ENCODE data around the gene DERL2. TPM values are rescaled to one million over a fixed set of nuclear protein-coding genes. Genes with fewer than 3 reads are reported as not detected.

DERL2 gene
- total and polyA plus RNA-seq, 9 of the 15 experiments (the other 6 are each of a cell fraction or from before 2014, with no cell fraction given), result 11.5 to 105 (median 30.7) TPM

- no peak for TF ChIP-seq REST (IDR thresholded peaks at IDR 0.05; ENCODE audit: borderline replicate concordance)
- no peak for TF ChIP-seq REST (CRISPR knock-in tag; IDR thresholded peaks at IDR 0.05; ENCODE audit: low read depth)
- TF ChIP-seq ZNF76 (CRISPR knock-in tag; IDR thresholded peaks at IDR 0.05; ENCODE audit: borderline replicate concordance), result no peak
- TF ChIP-seq DEAF1 (CRISPR knock-in tag; IDR thresholded peaks at IDR 0.05), result no peak
- no peak for TF ChIP-seq BRCA1 (IDR thresholded peaks at IDR 0.05)
- no peak for TF ChIP-seq BRCA1 (CRISPR knock-in tag; IDR thresholded peaks at IDR 0.05)
- no peak for TF ChIP-seq NUFIP1 (IDR thresholded peaks at IDR 0.05; ENCODE audit: partially characterized antibody)
- TF ChIP-seq CBFA2T3 (IDR thresholded peaks at IDR 0.05), result no peak
- TF ChIP-seq TCFL5 (CRISPR knock-in tag; conservative IDR thresholded peaks at IDR 0.05), result no peak
- TF ChIP-seq RHOXF2B (CRISPR knock-in tag; conservative IDR thresholded peaks at IDR 0.05), result no peak
- no peak for TF ChIP-seq KAT7 (CRISPR knock-in tag; IDR thresholded peaks at IDR 0.05; ENCODE audit: borderline replicate concordance)
- no peak for TF ChIP-seq MCM2 (IDR thresholded peaks at IDR 0.05; ENCODE audit: low read depth)
- TF ChIP-seq TFAP4 (CRISPR knock-in tag; IDR thresholded peaks at IDR 0.05; ENCODE audit: borderline replicate concordance), result no peak
- TF ChIP-seq EWSR1 (IDR thresholded peaks at IDR 0.05; ENCODE audit: borderline replicate concordance, low read depth, partially characterized antibody), result no peak
- no peak for TF ChIP-seq MBD1 (CRISPR knock-in tag; IDR thresholded peaks at IDR 0.05)
- no peak for TF ChIP-seq RAD51 (IDR thresholded peaks at IDR 0.05; ENCODE audit: borderline replicate concordance, low read depth)
Observed at GRCh38 chr17:5430413-5430999, 55.5 kb downstream of the DERL2 start (continued).
